Mucosa of gallbladder (tissue), 1 donor: ENCODE data around the gene DCAF7. TPM values are rescaled to one million over a fixed set of nuclear protein-coding genes. Genes with fewer than 3 reads are reported as not detected.

ENCODE experiments used
- DNase-seq: peaks from one replicate; pipeline ENCODE4 v3.0.0-alpha.2; 2020; ENCODE audit warnings: low spot score
- total RNA-seq: library from RNA; stranded (reverse); gene quantifications from one replicate; pipeline ENCODE4 v1.2.1, GENCODE V29; 2021
- donor health status: DM: no; HTN: no; CAD: no.

DCAF7 gene
- total RNA-seq, 1 donor from 2014 or later, result 81.8 TPM

DNA sequence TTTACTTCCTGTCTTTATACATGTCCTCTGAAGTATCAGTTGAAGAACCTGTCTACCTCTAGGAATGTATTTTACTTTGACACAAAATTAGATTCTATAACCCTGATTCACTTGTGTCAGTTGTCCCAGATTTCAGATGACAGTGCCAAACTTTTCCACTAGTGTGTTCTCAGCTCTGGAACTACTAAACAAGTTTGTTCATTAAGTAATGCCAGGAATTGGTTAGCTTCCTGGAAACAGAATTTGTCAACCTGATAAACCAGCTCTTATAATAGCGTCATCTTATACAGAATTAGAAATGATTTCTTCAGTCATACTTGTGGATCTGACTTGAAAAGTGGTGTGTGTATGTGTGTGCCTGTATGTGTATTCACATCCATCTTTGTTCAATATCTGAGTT is 79.3 kb downstream of the DCAF7 start:
- DNase-seq, result no peak

DNA sequence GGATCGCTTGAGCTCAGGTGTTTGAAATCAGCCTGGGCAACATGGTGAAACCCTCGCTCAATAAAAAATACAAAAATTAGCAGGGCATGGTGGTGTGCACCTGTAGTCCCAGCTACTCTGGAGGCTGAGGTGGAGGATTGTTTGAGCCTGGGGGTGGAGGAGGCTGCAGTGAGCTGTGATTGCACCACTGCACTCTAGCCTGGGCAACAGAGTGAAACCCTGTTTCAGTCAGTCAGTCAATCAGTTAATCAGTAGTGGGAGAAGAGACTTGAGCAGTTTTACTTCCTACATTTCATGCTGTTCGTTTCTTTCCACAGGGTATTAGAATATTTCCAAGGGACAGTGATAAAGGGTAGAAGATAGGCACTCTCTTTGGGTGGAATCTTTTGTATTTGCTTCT is 80.8 kb downstream of the DCAF7 start:
- no peak for DNase-seq

DNA sequence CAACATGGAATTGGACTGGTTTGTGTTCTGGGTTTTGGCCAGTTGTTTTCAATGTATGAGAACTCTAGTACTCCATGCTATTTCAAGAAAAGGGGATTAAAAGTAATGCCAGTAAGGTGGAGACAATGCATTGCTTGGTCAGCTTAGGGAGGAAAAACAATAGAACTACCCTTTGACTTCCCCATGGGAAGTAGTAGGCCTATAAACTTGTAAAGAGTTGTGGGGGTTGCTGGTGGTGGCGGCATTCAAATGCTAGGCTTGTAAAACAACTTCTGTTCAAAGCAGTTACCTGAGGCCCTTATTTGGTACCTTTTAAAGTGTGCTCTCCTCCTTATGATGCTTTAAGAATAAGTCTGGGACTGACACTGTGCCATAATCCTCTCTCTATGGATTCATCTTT is 81.3 kb downstream of the DCAF7 start:
- DNase-seq, result no peak

DNA sequence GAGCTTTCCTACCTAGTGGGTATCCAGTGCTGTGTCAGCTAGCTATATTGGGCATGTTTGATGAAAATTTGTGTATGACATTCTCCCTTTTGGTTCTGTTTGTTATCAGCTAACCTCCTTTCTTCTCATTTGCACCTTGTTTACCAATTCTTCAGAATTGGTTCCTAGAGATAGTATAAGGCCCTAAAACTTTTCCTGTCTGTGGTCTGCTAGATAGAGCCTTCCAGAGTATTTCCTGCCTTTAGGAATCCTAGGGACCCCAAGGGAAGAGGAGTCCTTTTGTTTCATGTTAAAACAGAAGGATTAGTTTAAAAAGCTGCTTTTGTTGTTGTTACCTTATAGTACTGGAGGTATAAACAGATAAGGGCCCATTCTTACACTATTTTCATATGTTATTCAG is 83.5 kb downstream of the DCAF7 start:
- DNase-seq, result no peak

- no peak for DNase-seq
Observed at GRCh38 chr17:63634163-63634562, 83.9 kb downstream of the DCAF7 start.

DNA sequence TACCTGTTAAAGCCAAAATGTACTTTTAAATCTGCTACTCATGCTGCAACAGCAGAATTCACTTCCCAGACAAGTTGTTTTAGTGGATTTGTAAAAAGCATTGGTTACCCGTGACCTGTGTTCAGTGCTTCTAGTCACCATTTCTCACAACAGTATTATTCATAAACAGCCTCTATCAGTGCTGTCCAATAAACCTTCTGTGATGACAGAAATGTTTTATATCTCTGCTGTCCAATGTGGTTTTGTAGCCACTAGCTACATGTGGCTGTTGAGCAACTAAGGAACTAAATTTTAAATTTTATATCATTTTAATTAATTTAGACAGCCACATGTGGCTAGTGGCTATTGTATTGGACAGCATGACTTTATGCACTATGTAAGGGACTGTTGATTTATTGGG is 84.5 kb downstream of the DCAF7 start:
- no peak for DNase-seq

DNA sequence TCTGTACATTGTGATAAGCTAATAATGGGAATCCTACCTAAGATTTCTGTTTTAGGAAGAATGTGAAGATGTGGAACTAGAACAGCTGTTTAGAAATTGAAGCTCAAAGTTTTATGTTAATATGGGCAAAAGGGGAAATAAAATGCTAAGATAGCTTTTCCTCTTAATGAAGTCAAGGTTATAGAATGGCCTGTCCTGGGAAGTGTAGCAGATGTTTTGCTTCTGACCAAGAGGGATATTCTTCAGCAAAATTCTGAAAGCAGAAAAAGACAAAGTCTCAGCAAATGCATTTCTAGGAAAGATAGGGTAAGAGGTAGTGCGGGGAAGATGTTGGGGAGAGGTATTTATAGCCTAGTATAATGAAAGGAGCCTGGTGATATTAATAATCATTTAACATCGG is 85.0 kb downstream of the DCAF7 start:
- no peak for DNase-seq

DNA sequence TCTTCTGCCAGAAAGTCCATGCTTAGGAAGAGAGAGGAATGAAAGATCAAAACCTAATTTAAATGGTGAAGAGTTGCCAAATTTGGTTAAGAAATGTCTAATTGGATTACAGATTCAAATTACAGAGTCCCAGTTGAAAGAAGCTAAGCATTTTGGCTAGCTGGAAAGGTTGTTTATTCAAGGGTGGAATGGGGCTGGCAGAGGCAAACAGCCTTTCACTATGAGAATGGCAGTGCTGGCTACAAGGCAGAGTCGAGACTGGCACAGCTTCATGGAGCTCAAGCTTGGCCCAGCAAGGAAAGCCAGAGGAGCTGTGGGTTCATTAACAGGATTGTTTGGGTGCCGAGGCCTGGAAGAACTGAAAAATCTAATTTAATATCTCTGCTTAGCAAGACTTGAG is 85.5 kb downstream of the DCAF7 start:
- DNase-seq, result no peak

GRCh38 chr17:63639125-63639524 is 88.8 kb downstream of the DCAF7 start:
- no peak for DNase-seq

GRCh38 chr17:63640038-63640437 is 89.8 kb downstream of the DCAF7 start:
- DNase-seq, result no peak

DNA sequence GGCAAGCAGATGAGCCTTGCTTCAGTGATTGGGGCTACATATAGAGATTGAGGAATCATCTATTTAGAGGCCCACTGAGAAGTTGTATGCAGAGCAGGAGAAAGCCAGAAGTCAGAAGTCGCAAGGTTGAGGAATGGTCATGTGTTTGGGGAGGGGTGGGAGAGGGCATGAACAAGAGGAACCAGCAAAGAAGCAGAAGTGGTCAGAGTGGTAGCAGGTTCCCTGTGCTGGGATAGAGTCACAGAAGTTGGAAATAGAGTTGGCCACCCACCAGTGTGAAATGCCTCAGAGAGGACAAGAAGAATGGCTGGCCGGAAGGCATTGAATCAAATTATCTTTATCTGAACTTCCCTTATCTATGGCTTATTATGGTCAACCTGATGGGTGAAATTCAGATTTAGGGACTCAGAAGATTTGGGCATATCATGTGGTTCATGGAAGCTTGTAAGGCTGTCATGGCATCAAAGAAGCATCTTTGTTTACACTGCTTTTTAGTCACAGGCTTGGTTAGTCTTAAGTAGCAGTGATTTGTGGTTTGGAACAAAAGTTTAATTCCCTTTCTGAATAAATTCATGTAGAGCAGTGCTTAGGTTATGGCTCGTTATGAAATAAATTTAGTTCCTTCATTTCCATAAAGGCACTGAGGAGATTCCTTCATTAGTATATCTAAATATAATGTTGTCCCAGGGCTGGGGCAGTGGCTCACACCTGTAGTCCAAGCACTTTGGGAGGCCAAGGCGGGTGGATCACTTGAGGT is 91.6 kb downstream of the DCAF7 start:
- peak; percentile 48 for DNase-seq

Other genes starting within 250 kb of the DCAF7 start
- 74.3 TPM for gene CYB561, start 104.2 kb upstream of the DCAF7 start, total RNA-seq
- gene ACE, start 73.4 kb upstream of the DCAF7 start, total RNA-seq, result 22.8 TPM
- gene KCNH6, start 27.1 kb upstream of the DCAF7 start, total RNA-seq, result not detected
- gene TACO1, start 50.4 kb downstream of the DCAF7 start, total RNA-seq, result 20.0 TPM
- gene MAP3K3, start 71.9 kb downstream of the DCAF7 start, total RNA-seq, result 39.5 TPM
- gene LIMD2, start 149.6 kb downstream of the DCAF7 start, total RNA-seq, result 19.0 TPM
- 28.5 TPM for gene STRADA, start 191.3 kb downstream of the DCAF7 start, total RNA-seq
- 104 TPM for gene CCDC47, start 223.1 kb downstream of the DCAF7 start, total RNA-seq
- 90.4 TPM for gene DDX42, start 223.7 kb downstream of the DCAF7 start, total RNA-seq